Measurements from ENCODE around the gene LGALS16. TPM values are rescaled to one million over a fixed set of nuclear protein-coding genes. Genes with fewer than 3 reads are reported as not detected.
"Not testable (repeated sequence)": the region's sequence is repeated elsewhere in the genome, so short reads cannot be mapped to it uniquely, and the experiment has no call there.

Gene LGALS16
- total and polyA plus RNA-seq, 2 experiments from 2014 or later, result not detected

DNA sequence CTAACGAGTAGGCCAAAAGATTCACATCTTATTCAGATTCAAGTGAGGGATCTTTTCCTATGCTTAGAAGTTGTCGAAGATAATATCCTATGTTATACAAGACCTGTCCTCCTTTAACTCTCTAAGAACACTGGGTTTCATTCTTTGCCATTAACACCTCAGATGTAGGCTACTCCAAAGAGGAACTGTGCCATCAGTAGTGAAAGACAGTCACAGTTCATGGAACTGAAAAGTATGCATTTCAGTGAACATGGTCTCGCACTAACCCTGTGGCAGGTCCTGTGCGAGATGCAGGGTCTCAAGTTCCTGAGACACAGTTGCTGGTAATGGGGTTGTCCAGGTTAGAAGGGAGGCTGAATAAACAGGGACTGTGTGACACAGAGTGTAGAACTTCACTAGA is 4.1 kb downstream of the LGALS16 start:
- Histone ChIP-seq H3K4me1 (ENCODE audit: insufficient read depth) (no peaks in the 10 kb centered on the region), H3K9me2 (ENCODE audit: insufficient read depth) (no peaks in the 10 kb centered on the region), H3K4me3 (no peak overlapping the region), H3K9ac (no peak overlapping the region), H3K27ac (no peak overlapping the region), H4K20me1 (ENCODE audit: insufficient read depth) (no peaks in the 10 kb centered on the region), H3K79me2 (ENCODE audit: insufficient read depth) (no peaks in the 10 kb centered on the region), H3K4me2 (ENCODE audit: unreplicated experiment) (no peak overlapping the region), H3K9me3 (ENCODE audit: low read depth) (no peaks in the 10 kb centered on the region), H3F3A (ENCODE audit: insufficient read depth) (no peaks in the 10 kb centered on the region), H3K36me3 (ENCODE audit: low read depth) (no peaks in the 10 kb centered on the region), H2AFZ (no peak overlapping the region), H3K27me3 (replicated peaks; ENCODE audit: insufficient read depth) (no peaks in the 10 kb centered on the region)
- DNase-seq, result no peak
- 18 to 21% methylated on average over 4 of the region's 4 CpGs for WGBS, 2 experiments (ENCODE audit: low coverage in 1 of 2, low lambda C conversion rate in 2 of 2, missing lambda C conversion rate in 2 of 2)
- in situ Hi-C loops (cut with MboI), result no loop called here
- TF ChIP-seq EZH2 (IDR thresholded peaks at IDR 0.05; ENCODE audit: insufficient read depth, poor library complexity, severe bottlenecking) (no peak), EZH2phosphoT487 (IDR thresholded peaks at IDR 0.05; ENCODE audit: insufficient read depth, low read depth) (no peak)

DNA sequence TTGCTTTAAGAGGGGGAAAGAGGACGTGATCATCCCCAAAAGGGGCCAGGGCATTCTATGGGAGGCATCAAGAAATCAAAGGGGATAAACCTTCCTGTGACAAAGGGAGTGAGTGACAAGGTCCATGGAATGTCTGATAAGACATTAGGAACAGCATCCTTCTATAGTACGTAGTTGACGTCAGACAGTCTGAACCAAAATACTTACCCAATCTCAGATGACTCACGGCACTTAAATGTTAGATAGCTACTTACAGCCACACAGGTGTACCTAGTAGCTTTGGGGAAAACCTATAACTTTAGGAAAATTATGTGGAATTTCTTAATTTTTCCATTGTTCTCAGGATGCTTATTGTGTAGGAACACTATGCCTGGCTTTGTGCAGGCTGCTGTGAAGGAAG is 4.9 kb downstream of the LGALS16 start:
- no peaks in the 10 kb centered on the region for H4K20me1 ChIP-seq (ENCODE audit: insufficient read depth)
- H3K9ac ChIP-seq, result no peak overlapping the region
- H3K9me2 ChIP-seq (ENCODE audit: insufficient read depth), result no peaks in the 10 kb centered on the region
- H3K36me3 ChIP-seq (ENCODE audit: low read depth), result no peaks in the 10 kb centered on the region
- TF ChIP-seq EZH2 (IDR thresholded peaks at IDR 0.05; ENCODE audit: insufficient read depth, poor library complexity, severe bottlenecking), result no peak
- no peak for TF ChIP-seq EZH2phosphoT487 (IDR thresholded peaks at IDR 0.05; ENCODE audit: insufficient read depth, low read depth)
- H3K4me3 ChIP-seq, result no peak overlapping the region
- WGBS, 2 experiments (ENCODE audit: low coverage in 1 of 2, low lambda C conversion rate in 2 of 2, missing lambda C conversion rate in 2 of 2), result 56 to 60% methylated on average over 4 of the region's 4 CpGs
- H3K27ac ChIP-seq, result no peak overlapping the region
- H3K9me3 ChIP-seq (ENCODE audit: low read depth), result no peaks in the 10 kb centered on the region
- H2AFZ ChIP-seq, result no peak overlapping the region
- in situ Hi-C loops (cut with MboI), result no loop called here
- no peak for DNase-seq
- no peaks in the 10 kb centered on the region for H3K4me1 ChIP-seq (ENCODE audit: insufficient read depth)
- no peaks in the 10 kb centered on the region for H3F3A ChIP-seq (ENCODE audit: insufficient read depth)
- no peaks in the 10 kb centered on the region for H3K79me2 ChIP-seq (ENCODE audit: insufficient read depth)
- H3K27me3 ChIP-seq (replicated peaks; ENCODE audit: insufficient read depth), result no peaks in the 10 kb centered on the region
- H3K4me2 ChIP-seq (ENCODE audit: unreplicated experiment), result no peak overlapping the region

DNA sequence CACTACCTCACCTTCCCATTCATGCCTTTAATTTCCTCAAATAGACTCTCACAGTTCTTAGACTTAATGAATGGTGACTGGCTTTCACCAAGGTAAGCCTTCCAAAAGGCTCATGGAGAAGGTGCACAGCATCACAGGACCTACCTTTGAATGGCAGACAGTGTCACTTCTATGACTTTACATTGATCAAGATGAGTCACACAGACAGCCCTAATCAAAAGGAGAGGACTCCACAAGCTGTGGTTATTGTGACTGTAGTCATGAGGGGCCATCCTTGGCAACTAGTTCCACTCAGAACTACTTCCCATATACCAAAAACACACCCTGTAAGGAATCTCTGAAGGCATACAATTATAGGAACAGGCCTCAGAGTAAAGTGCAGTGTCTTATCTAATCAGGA is 5.9 kb downstream of the LGALS16 start:
- TF ChIP-seq EZH2 (IDR thresholded peaks at IDR 0.05; ENCODE audit: insufficient read depth, poor library complexity, severe bottlenecking), result no peak
- no peak for TF ChIP-seq EZH2phosphoT487 (IDR thresholded peaks at IDR 0.05; ENCODE audit: insufficient read depth, low read depth)
- Histone ChIP-seq H3K9me3 (ENCODE audit: low read depth) (no peaks in the 10 kb centered on the region), H3K4me3 (no peak overlapping the region), H2AFZ (no peak overlapping the region), H3K9me2 (ENCODE audit: insufficient read depth) (no peaks in the 10 kb centered on the region), H3K27me3 (replicated peaks; ENCODE audit: insufficient read depth) (no peaks in the 10 kb centered on the region), H3K4me1 (ENCODE audit: insufficient read depth) (no peaks in the 10 kb centered on the region), H3K36me3 (ENCODE audit: low read depth) (no peaks in the 10 kb centered on the region), H3F3A (ENCODE audit: insufficient read depth) (no peaks in the 10 kb centered on the region), H3K9ac (no peak overlapping the region), H3K79me2 (ENCODE audit: insufficient read depth) (no peaks in the 10 kb centered on the region), H4K20me1 (ENCODE audit: insufficient read depth) (no peaks in the 10 kb centered on the region), H3K27ac (no peak overlapping the region), H3K4me2 (ENCODE audit: unreplicated experiment) (no peak overlapping the region)
- DNase-seq, result no peak
- in situ Hi-C loops (cut with MboI), result no loop called here

DNA sequence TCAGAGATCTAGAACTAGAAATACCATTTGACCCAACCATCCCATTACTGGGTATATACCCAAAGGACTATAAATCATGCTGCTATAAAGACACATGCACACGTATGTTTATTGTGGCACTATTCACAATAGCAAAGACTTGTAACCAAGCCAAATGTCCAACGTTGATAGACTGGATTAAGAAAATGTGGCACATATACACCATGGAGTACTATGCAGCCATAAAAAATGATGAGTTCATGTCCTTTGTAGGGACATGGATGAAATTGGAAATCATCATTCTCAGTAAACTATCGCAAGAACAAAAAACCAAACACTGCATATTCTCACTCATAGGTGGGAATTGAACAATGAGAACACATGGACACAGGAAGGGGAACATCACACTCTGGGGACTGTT is 14.1 kb downstream of the LGALS16 start:
- H3K27ac ChIP-seq; H3K9ac ChIP-seq; H3K79me2 ChIP-seq (ENCODE audit: insufficient read depth); H3K36me3 ChIP-seq (ENCODE audit: low read depth); H3K4me1 ChIP-seq (ENCODE audit: insufficient read depth); H3K9me3 ChIP-seq (ENCODE audit: low read depth); DNase-seq; H3K27me3 ChIP-seq (replicated peaks; ENCODE audit: insufficient read depth); H3K4me3 ChIP-seq; H3K9me2 ChIP-seq (ENCODE audit: insufficient read depth); H3F3A ChIP-seq (ENCODE audit: insufficient read depth); H3K4me2 ChIP-seq (ENCODE audit: unreplicated experiment); H2AFZ ChIP-seq; H4K20me1 ChIP-seq (ENCODE audit: insufficient read depth); in situ Hi-C loops (cut with MboI): not testable (repeated sequence)
- 13 to 15% methylated on average over 2 to 3 of the region's 3 CpGs for WGBS, 2 experiments (ENCODE audit: low coverage in 1 of 2, low lambda C conversion rate in 2 of 2, missing lambda C conversion rate in 2 of 2)

DNA sequence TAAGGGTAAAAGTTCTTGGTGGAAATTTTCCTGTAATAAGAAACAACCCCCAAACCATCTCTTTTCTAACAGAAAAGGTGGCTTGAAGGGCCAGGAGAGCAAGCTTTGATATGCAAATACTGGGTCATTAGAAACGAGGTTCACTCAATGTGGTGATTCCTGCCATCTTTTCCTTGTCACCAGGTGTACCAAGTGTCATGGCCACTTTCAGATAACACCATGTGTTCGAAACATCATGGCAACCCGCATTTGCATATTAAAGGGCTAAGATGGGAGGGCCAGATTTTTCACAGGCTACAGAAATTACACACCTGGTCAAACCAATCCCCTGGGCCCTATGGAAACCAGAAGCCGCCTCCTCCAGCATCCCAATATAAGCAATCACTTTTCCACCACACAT is 15.3 kb downstream of the LGALS16 start:
- WGBS, 2 experiments (ENCODE audit: low coverage in 1 of 2, low lambda C conversion rate in 2 of 2, missing lambda C conversion rate in 2 of 2), result 28 to 30% methylated on average over 4 of the region's 4 CpGs

More for the DNA sequence above, 15.3 kb downstream of the LGALS16 start:
- Histone ChIP-seq H3K9ac (no peak overlapping the region), H3F3A (ENCODE audit: insufficient read depth) (no peaks in the 10 kb centered on the region), H2AFZ (no peak overlapping the region), H4K20me1 (ENCODE audit: insufficient read depth) (no peaks in the 10 kb centered on the region), H3K9me3 (ENCODE audit: low read depth) (no peaks in the 10 kb centered on the region), H3K27ac (no peak overlapping the region), H3K79me2 (ENCODE audit: insufficient read depth) (no peaks in the 10 kb centered on the region), H3K27me3 (replicated peaks; ENCODE audit: insufficient read depth) (no peaks in the 10 kb centered on the region; the same call in none of the 2 replicates), H3K4me1 (ENCODE audit: insufficient read depth) (no peaks in the 10 kb centered on the region), H3K9me2 (ENCODE audit: insufficient read depth) (no peaks in the 10 kb centered on the region), H3K4me2 (ENCODE audit: unreplicated experiment) (no peak overlapping the region), H3K36me3 (ENCODE audit: low read depth) (no peaks in the 10 kb centered on the region), H3K4me3 (no peak overlapping the region)
- in situ Hi-C loops (cut with MboI), result no loop called here
- TF ChIP-seq EZH2phosphoT487 (IDR thresholded peaks at IDR 0.05; ENCODE audit: insufficient read depth, low read depth) (no peak), EZH2 (IDR thresholded peaks at IDR 0.05; ENCODE audit: insufficient read depth, poor library complexity, severe bottlenecking) (no peak)
- no peak for DNase-seq

Measured in GM23248 (cell line).